Activated CD4-positive, alpha-beta T cell treated with anti-CD3 and anti-CD28 coated beads, Interleukin-2, amount 50 U/mL, for 24 hours (primary cell): Measurements from ENCODE around the gene CYREN.
"Not testable (repeated sequence)": the region's sequence is repeated elsewhere in the genome, so short reads cannot be mapped to it uniquely, and the experiment has no call there.

Experiments used
- DNase-seq, 2 donors: peaks; one replicate each; pipeline ENCODE4 v3.0.0-alpha.2; 2020; ENCODE audit warnings: low read depth in 1 of 2, low spot score in 1 of 2

CYREN gene, protein sequence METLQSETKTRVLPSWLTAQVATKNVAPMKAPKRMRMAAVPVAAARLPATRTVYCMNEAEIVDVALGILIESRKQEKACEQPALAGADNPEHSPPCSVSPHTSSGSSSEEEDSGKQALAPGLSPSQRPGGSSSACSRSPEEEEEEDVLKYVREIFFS

DNA sequence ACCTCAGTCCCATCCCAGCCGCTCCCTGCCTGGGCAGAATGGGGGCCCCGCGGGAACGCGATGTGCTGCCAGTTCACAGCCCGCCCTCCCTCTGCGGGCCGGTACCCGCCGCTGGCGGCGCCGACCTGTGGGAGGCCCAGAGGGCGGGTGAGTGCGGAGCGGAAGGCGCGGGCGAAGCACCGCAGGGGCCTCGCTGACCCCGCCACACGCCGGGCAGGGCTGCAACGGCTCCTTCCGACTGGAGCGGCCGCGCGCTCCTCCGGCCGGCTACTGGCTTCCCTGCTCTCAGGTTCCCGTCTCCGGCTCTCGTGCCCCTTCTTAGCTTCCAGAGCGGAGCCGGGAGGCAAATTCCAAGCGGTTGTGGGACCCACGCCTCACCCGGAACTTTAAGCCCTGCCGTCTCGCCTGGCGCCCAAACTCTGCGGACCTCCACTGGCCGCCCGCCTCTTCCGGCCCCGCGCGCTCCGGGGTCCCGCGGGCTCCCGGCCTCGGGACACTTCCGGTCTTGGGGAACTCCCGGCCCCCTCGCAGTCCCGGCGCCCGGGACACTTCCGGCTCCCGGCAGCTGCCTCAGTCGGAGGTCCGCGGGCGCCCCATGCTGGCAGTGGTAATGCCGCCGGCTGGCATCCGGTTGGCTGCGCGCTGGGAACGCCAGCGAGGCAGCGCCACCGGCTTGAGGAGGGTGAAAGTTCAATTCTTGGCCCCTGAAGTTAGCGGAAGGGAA, at the start of gene CYREN:
TSS of gene CYREN (minus strand) at position 434 of the 724 bp plus-strand sequence. CDS start 1,785 bp downstream, outside the sequence.
- peak; percentile 79 to 91 for DNase-seq

DNA sequence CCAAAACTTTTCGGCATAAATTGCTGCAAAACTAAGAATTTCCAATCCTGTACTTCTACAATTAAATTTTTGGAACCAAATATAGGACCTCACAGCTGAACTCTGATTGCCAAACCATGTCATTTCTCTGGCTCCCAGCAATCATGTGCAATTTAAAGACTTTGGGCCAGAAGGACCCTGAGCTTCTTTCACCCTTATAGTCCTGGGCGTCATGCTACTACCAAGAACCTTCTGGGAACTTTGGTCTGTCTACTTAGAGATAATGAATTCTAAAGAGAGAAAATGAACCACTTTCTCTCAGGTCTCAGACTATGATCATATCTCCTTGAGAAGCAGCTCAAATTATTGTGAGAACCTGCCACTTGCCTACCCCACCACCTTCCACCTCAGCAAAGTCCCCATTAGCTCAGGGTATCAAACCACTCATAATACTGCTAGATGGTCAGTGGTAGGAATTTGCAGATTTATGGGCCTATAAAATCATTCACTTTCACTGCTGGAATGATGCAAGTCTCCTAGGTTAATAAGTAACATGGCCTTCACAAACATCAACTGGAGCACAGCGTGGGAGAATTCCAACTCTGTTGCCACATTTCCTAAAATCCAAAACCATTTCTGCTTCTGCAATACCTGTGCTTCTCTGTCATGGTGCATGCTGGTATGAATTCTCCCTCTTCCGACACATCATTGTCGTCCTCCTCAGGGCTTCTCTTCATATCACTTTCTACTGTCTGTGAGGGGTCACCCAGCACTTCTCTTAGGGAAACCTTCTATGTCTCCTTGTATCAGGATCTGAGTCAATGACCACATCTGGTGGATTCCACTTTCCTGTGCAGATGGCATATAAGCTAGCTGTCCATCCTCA, 47.4 kb upstream of the CYREN start:
- DNase-seq: no peak

DNA sequence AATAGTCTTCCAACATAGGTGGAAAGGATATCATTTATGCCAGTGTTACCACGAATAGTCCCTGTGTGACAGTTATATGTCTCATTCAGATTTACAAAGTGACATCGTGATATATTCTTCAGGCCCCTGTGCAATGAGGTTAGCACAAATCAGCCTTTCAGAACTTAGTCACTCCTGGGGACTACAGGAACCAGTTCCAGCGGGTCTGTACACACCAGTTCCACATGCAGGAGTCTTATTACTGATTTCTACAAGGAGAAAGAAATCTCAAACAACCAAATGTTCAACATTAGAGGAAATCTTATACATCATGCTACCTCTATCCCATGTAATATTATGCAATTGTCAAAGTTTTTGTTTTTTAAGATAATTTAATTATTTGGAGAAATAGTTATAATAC, 45.2 kb upstream of the CYREN start:
- no peak for DNase-seq

DNA sequence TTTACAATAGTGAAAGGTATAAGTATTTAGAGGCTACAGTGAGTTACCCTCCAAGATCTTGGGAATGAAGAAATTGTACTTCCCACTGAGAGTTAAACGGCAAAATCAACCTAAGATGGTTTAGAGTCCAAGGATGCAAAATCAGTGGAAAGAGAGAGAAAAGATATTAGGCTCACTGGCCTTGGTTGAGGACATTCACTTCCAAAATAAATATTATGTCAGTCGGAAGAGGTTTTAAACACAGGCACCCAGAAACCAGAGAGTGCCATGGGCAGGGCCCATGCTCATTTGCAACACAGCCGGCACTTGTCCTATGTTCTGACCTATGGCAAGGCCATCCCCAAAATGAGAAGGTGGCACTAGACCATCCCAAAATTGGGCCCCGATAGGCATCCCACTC, 44.7 kb upstream of the CYREN start:
- DNase-seq: no peak

DNA sequence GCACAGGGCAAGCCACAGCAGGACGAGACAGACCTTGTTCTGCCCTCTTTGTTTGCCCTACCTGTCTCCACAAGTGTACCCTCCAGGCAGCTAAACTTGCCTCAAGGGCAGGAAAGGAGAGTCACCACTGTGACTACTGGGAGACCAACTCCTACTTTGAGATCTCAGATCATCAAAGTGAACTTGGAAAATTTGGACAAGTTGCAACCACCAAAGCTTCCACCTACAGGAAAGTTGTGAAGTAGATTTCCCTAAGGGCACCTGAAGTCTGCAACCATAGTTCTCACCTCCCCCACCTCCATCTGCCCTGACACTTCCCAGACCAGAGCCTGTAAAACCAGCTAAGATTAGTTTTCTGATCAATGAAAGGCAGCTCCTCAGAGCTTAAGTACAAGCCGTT, 43.3 kb upstream of the CYREN start:
- no peak for DNase-seq

DNA sequence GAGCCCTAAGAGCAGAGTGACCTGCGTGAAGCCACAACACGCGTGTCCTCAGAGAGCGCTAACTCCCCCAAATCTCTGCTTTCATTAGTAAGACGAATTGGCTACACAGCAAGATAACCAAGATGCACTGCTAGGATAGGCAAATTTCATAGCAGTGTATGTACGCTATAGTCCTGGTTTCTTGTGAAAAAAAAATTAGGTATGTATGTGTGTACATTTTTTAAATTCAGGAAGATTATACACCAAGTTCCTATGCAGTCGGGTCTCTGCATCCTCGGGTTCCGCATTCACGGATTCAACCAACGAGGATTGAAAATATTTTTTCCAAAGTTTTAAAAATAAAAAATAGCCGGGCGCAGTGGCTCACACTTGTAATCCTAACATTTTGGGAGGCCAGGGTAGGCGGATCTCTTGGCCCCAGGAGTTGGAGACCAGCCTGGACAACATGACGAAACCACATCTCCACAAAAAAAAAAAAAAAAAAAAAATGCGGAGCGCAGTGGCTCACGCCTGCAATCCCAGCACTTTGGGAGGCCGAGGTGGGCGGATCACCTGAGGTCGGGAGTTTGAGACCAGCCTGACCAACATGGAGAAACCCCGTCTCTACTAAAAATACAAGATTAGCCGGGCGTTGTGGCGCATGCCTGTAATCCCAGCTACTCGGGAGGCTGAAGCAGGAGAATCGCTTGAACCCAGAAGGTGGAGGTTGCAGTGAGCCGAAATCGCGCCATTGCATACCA, 41.6 kb upstream of the CYREN start:
- DNase-seq: not testable (repeated sequence)

DNA sequence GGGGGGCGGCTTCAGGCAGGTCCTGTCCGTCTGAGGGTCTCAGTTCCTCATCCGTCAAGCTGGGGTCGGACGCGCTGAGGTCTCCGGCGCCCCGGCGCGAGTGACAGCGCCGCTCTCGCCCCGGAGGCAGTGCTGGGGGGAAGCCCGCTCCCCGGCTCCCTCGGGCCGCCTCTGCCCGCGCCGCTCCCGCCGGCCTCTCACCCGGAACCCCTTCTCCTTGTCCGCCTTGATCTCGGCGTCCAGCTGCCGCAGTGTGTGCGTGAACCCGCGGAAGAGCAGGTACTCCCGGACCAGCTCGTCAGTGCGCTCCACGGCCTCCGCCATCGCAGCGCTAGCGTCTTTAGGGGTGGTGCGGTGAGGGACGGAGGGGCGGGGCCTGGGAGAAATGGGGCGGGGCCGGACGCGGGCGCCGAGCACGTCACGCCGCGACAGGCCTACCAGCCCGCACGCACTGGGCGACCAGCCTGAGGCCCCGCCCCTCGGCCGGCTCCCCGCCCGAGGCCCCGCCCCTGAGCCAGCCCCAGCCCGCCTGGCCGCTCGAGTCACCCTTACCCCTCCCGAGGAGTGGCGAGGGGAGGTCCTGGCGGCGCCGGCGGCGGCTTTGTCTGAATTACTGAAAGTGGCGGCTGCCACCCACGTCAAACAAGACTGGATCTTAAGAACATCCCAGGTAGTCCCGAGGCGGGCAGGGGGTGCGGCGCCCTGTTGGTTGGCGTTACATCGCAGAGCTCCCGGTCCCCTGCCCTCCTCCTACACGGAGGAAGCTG, 40.9 kb upstream of the CYREN start, which contains the start of gene WDR91:
TSS of gene WDR91 (minus strand) at position 348 of the 767 bp plus-strand sequence. CDS start at position 324, 24 bp downstream.
- peak; percentile 93 to 95 for DNase-seq

DNA sequence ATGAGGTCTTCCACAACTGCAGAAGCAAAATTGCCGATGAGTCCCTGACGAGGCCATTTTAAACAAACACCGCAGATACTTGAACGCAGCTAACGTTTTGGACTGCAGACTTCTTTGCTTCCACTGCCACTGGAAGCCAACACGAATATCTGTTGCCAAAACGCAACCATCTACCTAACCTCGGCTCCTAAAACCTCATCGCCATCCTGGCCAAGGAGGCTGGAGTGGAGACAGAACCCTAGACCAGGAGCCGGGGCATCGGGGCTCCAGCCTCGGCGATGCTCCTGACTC, 40.3 kb upstream of the CYREN start:
- DNase-seq: no peak

DNA sequence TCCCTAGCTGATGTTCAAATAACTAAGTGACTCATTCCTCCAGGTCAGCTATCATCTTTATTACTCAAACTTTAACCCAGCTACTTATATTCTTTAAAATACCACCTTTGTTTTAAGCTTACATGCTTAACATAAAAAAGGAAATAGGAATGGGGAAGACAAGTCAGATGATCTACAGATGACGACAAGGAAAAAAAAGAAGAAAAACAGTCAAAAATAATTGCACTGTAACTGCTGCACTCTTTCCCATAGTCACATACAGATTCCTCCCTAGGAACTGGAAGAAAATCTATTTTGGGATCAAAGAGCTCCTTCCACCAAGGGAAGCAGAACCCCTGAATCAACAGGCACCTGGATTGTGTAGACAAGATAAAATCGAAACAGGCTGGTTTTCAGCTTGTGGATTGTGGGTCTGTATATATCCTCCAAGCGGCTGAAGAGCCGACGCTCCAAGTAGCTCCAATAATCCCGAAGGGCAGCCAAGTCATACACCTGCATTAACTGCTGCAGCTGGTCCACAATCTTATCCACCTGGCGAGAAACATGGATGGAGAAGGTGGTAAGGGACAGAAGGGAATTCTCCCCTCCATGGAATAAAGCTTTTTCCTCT, 38.8 kb upstream of the CYREN start:
- no peak for DNase-seq

DNA sequence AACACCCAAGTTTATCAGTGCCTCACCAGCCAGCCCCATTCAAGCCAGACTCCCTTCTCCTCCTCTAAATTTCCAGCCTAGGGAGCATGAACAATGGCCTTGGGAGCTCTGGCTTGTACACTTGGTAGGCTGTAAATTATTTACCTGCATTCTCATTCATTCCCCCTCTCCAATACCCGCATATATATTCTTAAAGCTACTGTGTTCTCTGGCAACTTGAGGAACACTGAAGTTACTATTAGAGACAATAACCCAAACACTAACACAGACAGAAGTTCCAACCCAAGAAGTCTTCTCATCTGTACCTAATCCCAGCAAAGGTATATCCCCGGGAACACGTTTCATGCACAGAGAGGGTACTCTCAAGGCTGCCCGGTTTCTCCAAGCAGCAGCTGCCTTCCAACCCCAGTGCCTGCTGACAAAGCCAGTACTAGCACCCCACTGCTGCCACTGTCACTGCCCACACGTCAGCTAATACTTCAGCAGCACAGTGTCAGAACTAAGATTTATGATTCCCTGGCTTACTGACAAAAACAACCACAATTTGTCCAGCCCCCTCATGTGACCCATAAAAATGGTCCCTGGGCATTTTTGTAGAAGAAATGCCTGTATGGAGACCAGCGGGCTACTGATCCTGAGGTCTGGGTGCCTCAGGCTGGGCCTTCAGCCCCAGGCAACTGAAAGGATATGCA, 37.7 kb upstream of the CYREN start:
- no peak for DNase-seq

DNA sequence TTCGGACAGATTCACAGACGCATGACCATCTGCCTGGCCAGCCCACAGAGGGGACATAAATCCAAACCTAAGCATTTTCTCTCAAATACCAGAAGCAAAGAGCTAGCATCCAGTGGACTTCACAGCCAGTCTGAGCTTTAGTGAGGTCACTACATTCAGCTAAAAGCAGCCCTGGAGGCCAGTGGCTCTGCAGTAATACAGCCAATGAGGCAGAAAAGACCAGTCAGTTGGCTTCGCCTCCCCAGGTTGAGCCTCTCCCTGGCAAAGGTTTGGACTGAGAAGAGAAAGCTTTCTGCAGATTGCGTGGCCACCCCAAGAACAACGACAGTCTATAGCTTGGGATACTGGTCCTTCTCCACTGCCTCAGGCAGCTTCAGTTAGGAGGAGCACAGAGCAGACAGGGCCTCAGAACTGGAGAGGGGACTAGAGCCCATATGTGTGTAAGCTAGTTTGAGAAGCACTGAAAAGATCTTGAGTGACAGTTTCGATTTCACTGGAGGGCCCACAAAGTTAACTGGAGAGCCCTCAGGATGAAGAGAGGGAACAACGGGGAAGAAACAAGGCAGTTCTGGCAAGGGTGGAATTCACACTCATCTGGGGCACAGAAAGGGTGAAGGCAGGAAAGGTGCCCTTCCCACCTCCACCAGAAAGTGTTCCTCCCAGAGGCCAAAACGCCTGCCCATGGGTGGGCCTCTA, 37.0 kb upstream of the CYREN start:
- DNase-seq: no peak

DNA sequence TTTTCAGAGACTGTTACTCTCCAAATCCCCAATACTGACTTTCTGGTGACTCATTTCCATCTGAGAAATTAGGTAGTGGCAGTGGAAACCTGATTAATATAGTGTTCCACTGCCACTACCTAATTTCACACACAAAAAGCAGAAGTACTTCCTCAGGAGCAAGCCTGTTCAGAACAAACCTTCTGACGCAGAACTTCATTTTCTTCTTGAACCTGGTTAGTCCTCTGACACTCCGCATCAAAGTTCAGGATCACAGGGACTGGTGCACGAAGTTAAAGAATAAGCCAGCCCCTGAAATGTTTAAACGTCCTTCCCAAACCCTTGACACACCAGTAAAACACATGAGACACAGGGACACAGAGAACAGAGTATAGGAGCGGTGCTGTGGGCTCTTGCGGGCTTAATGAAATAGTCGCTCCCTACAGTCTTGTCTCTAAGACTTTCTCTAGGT, 36.5 kb upstream of the CYREN start:
- no peak for DNase-seq

DNA sequence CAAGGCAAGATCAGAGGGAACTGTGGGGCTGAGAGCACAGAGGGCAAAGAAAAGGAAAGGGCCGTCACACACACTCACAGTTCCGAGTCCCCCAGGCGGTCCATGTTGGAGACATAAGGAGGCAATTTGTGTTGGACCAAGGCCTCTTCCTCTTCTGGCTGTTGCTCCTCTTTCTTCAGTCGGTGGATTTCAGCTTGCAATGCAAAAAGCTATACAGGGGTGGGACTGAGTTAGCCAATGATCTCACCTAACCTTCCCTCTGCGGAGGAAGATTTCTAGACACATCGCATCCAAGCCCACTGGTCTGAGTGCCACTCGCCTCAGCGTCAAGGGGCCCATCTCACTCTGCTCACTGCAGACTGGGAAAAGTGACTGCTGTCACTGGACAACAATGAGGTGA, 35.3 kb upstream of the CYREN start:
- no peak for DNase-seq

DNA sequence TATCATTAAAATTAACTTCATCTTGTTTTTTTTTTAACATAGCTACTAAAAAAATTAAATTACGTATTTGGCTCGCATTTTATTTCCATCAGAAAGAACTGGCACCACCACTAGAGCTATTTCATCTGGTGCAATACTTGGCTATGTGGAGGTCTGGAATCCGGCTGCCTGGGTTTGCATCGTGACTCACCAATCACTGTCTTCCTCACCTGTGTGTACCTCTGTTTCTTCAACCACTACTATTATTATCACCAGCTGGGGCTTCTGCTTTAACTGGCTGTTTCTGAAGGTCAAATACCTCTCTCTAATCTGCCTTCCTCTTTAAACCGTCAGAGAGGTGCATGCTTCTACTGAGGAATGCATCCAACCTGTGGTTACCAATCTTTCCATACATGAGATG, 34.4 kb upstream of the CYREN start:
- DNase-seq: no peak

DNA sequence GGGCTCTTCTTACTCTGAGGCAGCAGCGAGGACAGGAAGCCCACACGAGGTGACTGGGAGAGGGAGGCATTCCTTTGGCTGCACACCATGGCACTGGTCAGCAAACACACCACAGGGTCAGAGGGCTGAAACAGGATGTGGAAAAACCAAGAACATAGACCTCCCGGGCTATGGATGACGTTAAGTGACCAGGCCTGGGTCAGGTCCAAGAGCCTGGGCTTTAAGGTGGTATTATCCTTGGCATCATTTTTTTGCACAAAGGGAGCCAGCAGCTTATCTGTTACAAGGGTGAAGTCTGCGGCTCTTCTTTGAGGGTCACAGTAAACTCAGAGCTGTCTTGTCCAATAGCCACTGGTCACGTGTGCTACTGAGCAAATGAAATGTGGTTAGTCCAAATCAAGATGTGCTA, 33.8 kb upstream of the CYREN start:
- DNase-seq: no peak

DNA sequence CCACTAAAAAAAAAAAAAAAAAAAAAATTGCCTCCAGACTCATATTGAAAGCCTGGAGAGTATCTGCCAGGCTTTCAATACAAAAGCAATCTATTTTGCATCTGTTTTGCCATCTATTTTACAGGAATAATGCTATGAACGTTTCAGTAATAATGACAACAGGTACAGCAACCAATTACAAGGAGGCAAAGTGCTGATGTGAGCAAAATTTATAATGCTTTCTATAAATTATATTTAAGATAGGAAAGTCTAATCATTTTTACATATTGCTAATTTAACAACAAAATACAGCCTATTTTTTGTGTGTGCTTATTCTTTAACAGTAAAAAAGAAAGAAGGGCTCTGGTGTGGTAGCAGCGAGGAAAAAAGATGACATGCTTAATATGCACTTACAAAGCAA, 30.8 kb upstream of the CYREN start:
- no peak for DNase-seq

DNA sequence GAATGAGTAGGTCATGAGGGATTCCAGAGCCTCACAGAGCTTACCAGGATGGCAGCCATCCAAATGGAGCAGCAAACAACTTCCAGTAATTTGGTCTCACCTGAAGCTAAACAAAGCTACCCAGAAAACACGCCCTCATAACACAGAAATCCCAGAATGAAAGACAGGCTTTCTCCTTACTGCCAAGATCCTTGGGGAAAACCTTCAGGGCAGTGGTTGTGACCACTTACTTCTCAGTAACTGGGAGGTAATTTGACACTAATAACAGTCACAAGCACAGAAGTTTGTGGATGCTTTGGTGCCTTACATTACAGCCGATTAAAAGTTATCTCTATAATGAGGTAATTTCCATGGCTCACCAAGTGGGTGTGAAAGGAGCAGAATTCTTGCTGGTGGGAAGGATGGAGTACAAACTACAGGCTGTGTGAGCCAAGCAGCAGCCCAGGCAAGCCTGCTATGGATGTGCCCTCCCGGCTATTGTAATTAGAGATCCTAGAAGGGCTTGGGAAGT, 30.4 kb upstream of the CYREN start:
- no peak for DNase-seq

DNA sequence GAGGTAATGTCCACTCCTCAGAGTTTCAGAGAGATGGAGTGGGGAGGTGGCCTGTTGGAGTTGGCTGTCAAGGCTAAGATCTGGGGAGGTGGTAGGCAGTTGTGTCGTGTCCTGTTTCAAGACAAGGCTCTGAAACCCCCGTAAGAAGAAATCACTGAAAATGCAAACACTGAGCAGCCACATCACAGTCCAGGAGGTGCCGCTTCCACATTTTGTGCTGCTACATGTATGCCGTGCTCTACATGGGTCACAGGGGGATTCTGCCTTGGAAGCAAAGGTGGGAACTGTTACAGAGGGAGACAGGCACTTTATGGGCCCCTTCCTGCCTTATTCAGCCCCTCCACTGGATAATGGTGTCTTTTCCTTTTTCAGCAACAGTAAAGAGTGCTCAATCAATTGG, 28.9 kb upstream of the CYREN start:
- no peak for DNase-seq
